ENCODE results near the gene RASSF8.

GRCh38 chr12:25980035-25980434 lies 21.6 kb downstream of the RASSF8 start:
- TF ChIP-seq ZNF586 (CRISPR knock-in tag; conservative IDR thresholded peaks at IDR 0.05) (no peak), GABPA (tag; conservative IDR thresholded peaks at IDR 0.05; ENCODE audit: low read depth) (no peak)
